Coronary artery (tissue), 2 donors: ENCODE measurements around the gene ZGPAT.

Experiments used
- DNase-seq: peaks from one replicate; pipeline ENCODE4 v3.0.0-alpha.2; 2017; ENCODE audit warnings: low spot score
- H3K27ac ChIP-seq, 2 donors: fragments of 200-600 bp; sonication (generic); one replicate each; pipeline ENCODE4 v1.5.1; 2016 to 2019
- H3K4me3 ChIP-seq: fragments of 200-600 bp; sonication (generic); 2 replicates; pipeline ENCODE4 v1.5.1; 2016; ENCODE audit warnings: mild to moderate bottlenecking, moderate library complexity
- CTCF ChIP-seq: fragments of 200-600 bp; sonication (generic); IDR thresholded peaks from one replicate; pipeline ENCODE4 v1.5.1; 2019; ENCODE audit warnings: antibody characterized with exemption

Gene ZGPAT

GRCh38 chr20:63745424-63745805, 37.6 kb downstream of the ZGPAT start:
- no peak for TF ChIP-seq CTCF
- DNase-seq: no peak
- Histone ChIP-seq H3K4me3 (no peak overlapping the region), H3K27ac (no peak overlapping the region)

- Histone ChIP-seq H3K4me3 (no peak overlapping the region), H3K27ac (no peak overlapping the region)
- no peak for TF ChIP-seq CTCF
- no peak for DNase-seq
Measured at GRCh38 chr20:63745961-63746731, 38.3 kb downstream of the ZGPAT start.

DNA sequence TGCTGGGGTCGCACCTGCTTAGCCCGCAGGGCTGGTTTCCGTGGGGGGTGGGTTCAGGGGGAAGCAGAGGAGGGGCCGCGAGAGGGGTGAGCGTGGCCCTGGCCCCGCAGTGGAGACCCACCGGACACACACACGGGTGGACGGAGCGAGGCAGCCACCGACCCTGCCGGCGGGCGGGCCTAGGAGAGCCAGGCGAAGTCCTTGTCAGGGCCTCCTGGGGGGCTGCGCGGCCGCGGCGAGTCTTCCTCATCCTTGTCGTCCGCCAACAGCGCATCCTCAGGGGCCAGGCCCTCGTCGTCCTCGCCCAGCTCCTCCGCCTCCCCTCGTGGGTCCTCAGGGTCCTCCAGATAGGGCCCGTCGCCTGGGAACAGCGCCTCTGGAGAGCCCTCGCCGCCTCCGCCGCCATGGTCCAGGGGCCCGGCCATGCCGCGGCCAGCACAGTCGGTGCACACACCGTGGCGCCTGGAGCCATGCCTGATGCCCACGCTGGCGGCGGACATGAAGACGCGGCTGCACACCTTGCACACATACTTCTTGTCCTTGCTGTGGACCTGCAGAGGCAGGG, 39.0 kb downstream of the ZGPAT start:
- DNase-seq: no peak
- TF ChIP-seq CTCF: no peak
- Histone ChIP-seq H3K27ac (no peak overlapping the region), H3K4me3 (no peak overlapping the region)

DNA sequence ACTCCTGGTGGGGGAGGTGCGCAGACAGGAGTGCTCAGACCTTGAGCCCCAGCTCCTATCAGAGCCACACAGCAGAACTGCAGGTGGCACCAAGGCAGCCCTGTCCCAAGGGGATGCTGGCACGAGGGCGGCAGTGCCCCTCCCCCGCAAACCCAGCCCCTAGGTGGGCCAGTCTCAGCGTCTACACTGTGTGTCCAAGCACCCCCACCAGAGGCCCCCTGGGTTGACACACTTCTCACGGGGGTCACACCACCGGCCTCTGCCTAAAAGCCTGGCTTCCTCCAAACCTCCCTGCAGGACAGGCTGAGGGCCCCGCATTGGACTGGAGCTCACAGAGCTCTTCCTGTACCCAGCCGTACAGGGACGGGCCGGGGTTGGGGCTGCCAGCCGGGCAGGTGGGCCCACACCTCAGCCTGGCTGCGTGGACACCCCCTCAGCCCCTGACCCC, 39.8 kb downstream of the ZGPAT start:
- Histone ChIP-seq H3K4me3 (no peak overlapping the region), H3K27ac (no peak overlapping the region)
- no peak for TF ChIP-seq CTCF
- DNase-seq: no peak

DNA sequence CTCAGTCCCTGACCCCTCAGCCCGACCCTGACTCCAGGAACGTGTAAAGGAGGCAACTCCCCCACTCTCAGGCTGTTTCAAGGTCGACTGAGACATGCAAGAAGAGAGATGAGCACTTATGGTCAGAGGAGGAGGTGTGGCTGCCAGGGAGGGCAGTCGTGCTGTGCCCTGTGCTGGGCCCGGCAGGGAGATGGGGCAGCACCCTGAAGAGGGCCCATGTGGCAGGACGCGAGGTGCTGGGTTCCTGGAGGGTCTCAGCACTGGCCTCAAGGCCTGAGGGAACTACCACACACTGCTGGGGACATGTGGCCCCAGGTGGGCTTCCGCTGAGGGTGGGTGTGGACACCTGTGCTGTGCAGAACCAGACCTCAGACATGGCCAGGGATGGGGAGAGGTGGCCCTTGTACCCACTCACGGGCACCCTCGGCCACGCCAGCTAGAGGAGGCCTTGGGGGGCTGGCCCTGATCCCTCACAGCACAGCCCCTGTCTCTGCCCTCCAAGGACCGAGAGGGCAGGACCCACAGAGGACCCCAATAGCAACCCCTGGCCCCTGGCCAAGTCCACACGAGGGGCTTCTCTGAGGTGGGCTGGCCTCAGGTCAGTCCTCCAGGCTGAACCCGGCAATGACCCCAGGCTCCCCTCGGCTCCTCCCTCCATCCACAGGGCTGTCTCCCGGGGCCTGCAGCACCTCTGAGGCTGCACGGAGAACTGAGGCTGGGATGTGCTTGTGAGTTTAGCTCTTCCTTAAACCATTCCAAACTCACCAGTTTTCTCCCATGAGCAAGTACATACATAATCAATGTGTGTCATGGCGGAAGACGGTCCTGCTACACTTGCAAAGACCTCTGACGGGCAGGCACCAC, 40.5 kb downstream of the ZGPAT start:
- H3K4me3 ChIP-seq: no peak overlapping the region
- no peak for DNase-seq
- TF ChIP-seq CTCF: no peak
- H3K27ac ChIP-seq: no peak overlapping the region

GRCh38 chr20:63748934-63749270, 41.1 kb downstream of the ZGPAT start:
- TF ChIP-seq CTCF: no peak
- Histone ChIP-seq H3K27ac (no peak overlapping the region), H3K4me3 (no peak overlapping the region)
- DNase-seq: no peak
